ENCODE measurements around the gene NXN. TPM values are rescaled to one million over a fixed set of nuclear protein-coding genes. Genes with fewer than 3 reads are reported as not detected.
"Not testable (repeated sequence)": the region's sequence is repeated elsewhere in the genome, so short reads cannot be mapped to it uniquely, and the experiment has no call there.

The NXN gene
- total RNA-seq, 2 experiments from 2014 or later: 0.68 to 0.97 TPM

DNA sequence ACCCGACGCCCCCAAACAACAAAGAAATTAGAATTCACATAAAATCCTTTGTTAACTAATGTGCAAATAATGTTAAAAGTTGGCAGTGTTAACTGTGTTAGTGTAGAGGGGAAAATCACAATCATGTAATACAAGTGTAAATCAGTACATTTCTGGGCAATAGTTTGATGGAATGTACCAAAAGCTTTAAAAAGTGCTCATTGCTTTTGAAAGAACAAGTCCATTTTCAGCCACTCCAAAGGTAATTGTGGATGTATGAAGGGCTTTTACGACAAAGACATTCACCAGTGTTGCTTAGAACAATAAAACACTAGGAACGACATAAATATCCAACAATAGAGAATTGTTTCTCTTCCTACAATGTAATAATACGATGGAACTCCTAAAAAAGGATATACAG, 206.6 kb downstream of the NXN start:
- no peaks in the 10 kb centered on the region for H3K27me3 Mint-ChIP-seq (ENCODE audit: low read depth)
- CTCF ChIA-PET: interaction anchor here (0.9 to 1.0 kb wide), 2 partner anchors 9 to 72 kb away, joined by 3 read pairs; no protein-coding TSS in a partner anchor
- H3K9me3 Mint-ChIP-seq (ENCODE audit: insufficient read depth): no peaks in the 10 kb centered on the region
- ATAC-seq (no peak), DNase-seq (no peak)
- POLR2A ChIA-PET: interaction anchor here (0.6 to 1.5 kb wide), 2 partner anchors 9 to 16 kb away, joined by 3 to 7 read pairs; partner anchors contain the start of genes GLOD4 and MRM3
- H3K4me3 Mint-ChIP-seq: no peak overlapping the region
- no peak overlapping the region for H3K27ac Mint-ChIP-seq
- H3K36me3 Mint-ChIP-seq (ENCODE audit: low read depth): peaks cover 73% of the 10 kb centered on the region
- H3K4me1 Mint-ChIP-seq (ENCODE audit: low read depth): peaks cover 12% of the 10 kb centered on the region

DNA sequence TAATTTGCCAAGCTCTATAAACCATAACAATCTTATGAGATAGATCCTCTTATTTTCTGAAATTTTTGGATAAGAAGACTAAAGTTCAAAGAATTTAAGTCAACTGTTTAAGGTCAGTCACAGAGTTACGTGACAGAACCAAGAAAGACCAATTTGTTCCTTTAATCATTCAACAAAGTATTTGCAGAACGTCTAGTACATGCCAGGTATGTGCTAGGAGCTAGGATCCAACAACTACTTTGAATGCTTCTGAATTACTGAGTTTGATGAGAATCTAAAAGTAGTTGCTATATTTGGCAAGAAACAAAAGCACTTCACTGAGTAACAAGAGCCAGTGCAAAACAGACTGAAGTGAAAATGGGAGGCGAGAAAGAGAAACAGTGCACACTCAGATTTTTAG, 212.5 kb downstream of the NXN start:
- Mint-ChIP-seq H3K9me3 (ENCODE audit: insufficient read depth) (no peaks in the 10 kb centered on the region), H3K36me3 (ENCODE audit: low read depth) (peaks cover 46% of the 10 kb centered on the region), H3K27ac (no peak overlapping the region), H3K4me3 (no peak overlapping the region), H3K4me1 (ENCODE audit: low read depth) (no peaks in the 10 kb centered on the region), H3K27me3 (ENCODE audit: low read depth) (no peaks in the 10 kb centered on the region)
- ChIA-PET CTCF (no interaction called here), POLR2A (no interaction called here)
- no peak for ATAC-seq
- DNase-seq: no peak

DNA sequence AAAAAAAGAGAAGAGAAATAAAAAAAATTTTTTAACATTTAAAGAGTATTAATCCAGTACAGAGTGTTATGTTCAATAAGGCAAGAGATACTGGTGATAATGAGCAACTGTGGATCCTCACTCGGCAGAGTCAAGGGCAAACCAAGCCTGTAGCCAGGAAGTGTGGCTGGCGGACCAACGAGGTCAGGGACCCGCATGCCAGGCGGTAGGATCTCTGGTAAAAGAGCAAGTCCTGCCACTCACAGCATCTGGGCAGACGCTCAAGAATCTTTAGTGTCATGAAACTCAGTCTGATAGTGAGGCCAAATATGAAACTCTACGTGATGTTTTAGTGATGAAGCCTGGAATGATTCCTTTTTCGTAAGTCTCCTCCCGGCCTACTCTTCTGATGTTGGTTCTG, 219.2 kb downstream of the NXN start:
- DNase-seq (no peak), ATAC-seq (no peak)
- Mint-ChIP-seq H3K27me3 (ENCODE audit: low read depth) (no peaks in the 10 kb centered on the region), H3K9me3 (ENCODE audit: insufficient read depth) (no peaks in the 10 kb centered on the region), H3K36me3 (ENCODE audit: low read depth) (peaks cover 41% of the 10 kb centered on the region), H3K4me3 (no peak overlapping the region), H3K4me1 (ENCODE audit: low read depth) (no peaks in the 10 kb centered on the region), H3K27ac (no peak overlapping the region)
- ChIA-PET CTCF (no interaction called here), POLR2A (no interaction called here)

DNA sequence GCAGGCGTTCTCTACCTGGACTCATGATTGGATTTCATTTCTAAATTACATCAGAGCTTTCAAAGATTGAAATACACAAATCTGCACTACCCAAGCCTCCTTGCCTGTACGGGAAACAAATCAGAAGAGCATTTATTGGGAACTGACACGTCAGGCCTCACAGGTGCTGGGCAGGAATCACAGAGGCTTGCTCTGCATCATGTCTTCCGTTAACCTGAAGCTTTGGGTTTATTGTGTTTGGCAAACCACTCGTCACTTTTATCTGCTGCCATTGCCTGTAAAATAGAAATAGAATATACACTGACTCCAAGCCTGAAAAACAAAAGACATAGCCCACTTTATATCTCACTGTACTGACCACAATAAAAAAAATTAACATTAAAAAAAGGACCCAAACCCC, 219.6 kb downstream of the NXN start:
- no peaks in the 10 kb centered on the region for H3K4me1 Mint-ChIP-seq (ENCODE audit: low read depth)
- no peak overlapping the region for H3K4me3 Mint-ChIP-seq
- no peaks in the 10 kb centered on the region for H3K27me3 Mint-ChIP-seq (ENCODE audit: low read depth)
- ChIA-PET POLR2A (no interaction called here), CTCF (no interaction called here)
- H3K9me3 Mint-ChIP-seq (ENCODE audit: insufficient read depth): no peaks in the 10 kb centered on the region
- H3K36me3 Mint-ChIP-seq (ENCODE audit: low read depth): peaks cover 37% of the 10 kb centered on the region
- no peak for DNase-seq
- ATAC-seq: no peak
- no peak overlapping the region for H3K27ac Mint-ChIP-seq

DNA sequence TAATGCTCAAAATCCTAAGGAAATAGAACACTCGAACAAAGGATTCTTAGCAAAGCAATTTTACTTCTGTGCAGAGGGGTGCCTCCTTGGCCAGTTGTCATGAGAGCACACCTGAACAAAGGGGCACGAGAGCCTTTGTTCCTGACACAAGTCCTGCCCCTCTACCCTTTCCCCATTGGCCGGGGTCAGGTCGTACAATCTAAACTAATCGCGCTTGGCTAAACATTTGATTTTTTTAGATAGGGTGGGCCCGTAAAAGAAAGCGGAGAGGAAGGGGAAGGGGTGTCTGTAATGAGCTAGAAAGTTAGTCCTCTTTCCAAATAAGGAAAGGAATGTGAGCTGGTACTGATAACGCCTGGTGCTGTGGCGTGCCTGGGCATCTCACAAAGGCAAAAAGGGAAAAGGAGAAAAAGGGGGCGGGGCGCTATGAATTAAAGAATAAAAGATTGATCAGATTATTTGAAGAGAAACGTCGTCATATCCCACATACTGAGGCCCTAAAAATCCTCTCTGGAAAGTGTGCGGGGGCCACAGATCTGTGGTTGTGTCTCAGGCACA, 223.5 kb downstream of the NXN start:
- H3K9me3 Mint-ChIP-seq (ENCODE audit: insufficient read depth); H3K27me3 Mint-ChIP-seq (ENCODE audit: low read depth); H3K4me3 Mint-ChIP-seq; H3K27ac Mint-ChIP-seq; ATAC-seq; DNase-seq; POLR2A ChIA-PET: not testable (repeated sequence)
- H3K36me3 Mint-ChIP-seq (ENCODE audit: low read depth): peaks cover 29% of the 10 kb centered on the region
- CTCF ChIA-PET: interaction anchor here (1.1 to 2.0 kb wide), 2 partner anchors 23 to 26 kb away, joined by 3 to 5 read pairs; partner anchors contain the start of genes GLOD4 and MRM3
- peaks cover 16% of the 10 kb centered on the region for H3K4me1 Mint-ChIP-seq (ENCODE audit: low read depth)

DNA sequence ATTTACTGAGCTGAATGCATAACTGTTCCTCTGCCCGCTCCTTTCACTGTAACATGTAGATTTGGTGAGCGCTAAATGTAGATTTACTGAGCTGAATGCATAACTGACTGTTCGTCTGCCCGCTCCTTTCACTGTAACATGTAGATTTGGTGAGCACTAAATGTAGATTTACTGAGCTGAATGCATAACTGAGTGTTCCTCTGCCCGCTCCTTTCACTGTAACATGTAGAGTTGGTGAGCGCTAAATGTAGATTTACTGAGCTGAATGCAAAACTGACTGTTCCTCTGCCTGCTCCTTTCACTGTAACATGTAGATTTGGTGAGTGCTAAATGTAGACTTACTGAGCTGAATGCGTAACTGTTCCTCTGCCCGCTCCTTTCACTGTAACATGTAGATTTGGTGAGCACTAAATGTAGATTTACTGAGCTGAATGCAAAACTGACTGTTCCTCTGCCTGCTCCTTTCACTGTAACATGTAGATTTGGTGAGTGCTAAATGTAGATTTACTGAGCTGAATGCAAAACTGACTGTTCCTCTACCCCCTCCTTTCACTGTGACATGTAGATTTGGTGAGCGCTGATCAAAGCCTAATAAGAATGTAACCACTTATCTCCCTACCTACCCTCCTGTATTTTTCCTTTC, 224.1 kb downstream of the NXN start:
- DNase-seq; ATAC-seq; H3K4me3 Mint-ChIP-seq; H3K9me3 Mint-ChIP-seq (ENCODE audit: insufficient read depth); H3K27ac Mint-ChIP-seq; H3K27me3 Mint-ChIP-seq (ENCODE audit: low read depth): not testable (repeated sequence)
- POLR2A ChIA-PET: interaction anchor here (0.6 to 3.6 kb wide), 2 partner anchors 26 to 118 kb away, joined by 3 to 17 read pairs; partner anchors contain the start of genes GLOD4 and MRM3
- Mint-ChIP-seq H3K4me1 (ENCODE audit: low read depth) (peaks cover 22% of the 10 kb centered on the region), H3K36me3 (ENCODE audit: low read depth) (peaks cover 33% of the 10 kb centered on the region)
- CTCF ChIA-PET: interaction anchor here (0.9 to 2.0 kb wide), 4 partner anchors 22 to 343 kb away, joined by 3 to 5 read pairs (median 4); partner anchors contain the start of genes GLOD4 and MRM3

DNA sequence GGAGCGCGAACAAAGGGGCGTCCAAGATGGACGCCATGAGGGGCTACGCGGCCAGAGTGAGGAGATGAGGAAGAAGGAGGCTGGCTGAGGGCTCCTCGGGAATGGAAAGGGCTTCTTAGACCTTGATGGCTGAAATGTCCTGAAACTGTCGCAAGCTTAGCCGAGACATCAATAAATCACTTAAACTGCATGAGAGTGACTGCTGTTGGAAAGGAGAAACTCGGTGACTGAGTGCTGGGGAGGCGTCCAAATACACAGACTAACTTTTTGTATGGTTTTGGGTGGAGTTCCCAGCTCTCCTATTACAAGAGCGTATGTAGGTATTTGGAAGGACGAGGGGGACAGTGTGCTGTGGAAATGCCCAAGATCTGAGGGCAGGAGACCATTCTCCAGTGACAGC, 226.2 kb downstream of the NXN start:
- CTCF ChIA-PET: interaction anchor here (1.0 to 1.5 kb wide), 6 partner anchors 10 to 341 kb away, joined by 3 to 10 read pairs (median 4); no protein-coding TSS in a partner anchor
- H3K36me3 Mint-ChIP-seq (ENCODE audit: low read depth): peaks cover 38% of the 10 kb centered on the region
- peak overlapping the region; percentile 72 for H3K27ac Mint-ChIP-seq
- peaks cover 31% of the 10 kb centered on the region for H3K4me1 Mint-ChIP-seq (ENCODE audit: low read depth)
- peak overlapping the region; percentile 50 for H3K4me3 Mint-ChIP-seq
- H3K9me3 Mint-ChIP-seq (ENCODE audit: insufficient read depth): no peaks in the 10 kb centered on the region
- POLR2A ChIA-PET: interaction anchor here (0.7 to 3.6 kb wide), 3 partner anchors 10 to 28 kb away, joined by 3 to 17 read pairs (median 3); partner anchors contain the start of genes GLOD4 and MRM3
- no peaks in the 10 kb centered on the region for H3K27me3 Mint-ChIP-seq (ENCODE audit: low read depth)
- ATAC-seq (no peak), DNase-seq (no peak)

DNA sequence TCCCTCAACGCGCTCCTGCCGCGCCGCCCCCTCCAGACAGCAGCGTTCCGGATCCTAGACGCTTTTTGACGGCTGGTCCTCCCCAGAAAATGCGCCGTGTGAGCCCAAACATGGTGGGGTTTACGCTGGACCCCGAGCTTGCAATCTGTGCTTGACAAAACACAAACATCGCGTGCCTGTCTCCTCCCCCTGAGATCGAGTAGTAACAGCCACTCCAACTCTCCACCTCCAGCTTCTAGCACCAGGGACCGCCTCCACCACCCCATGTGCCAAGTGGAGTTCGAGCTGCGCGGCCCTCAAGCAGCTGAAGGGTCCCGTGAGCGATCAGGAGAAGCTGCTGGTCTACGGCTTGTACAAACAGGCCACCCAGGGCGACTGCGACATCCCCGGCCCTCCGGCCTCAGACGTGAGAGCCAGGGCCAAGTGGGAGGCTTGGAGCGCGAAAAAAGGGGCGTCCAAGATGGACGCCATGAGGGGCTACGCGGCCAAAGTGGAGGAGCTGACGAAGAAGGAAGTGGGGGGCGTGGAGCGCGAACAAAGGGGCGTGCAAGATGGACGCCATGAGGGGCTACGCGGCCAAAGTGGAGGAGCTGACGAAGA, 226.9 kb downstream of the NXN start:
- ATAC-seq: peak; percentile 6
- H3K9me3 Mint-ChIP-seq (ENCODE audit: insufficient read depth): no peaks in the 10 kb centered on the region
- H3K36me3 Mint-ChIP-seq (ENCODE audit: low read depth): peaks cover 45% of the 10 kb centered on the region
- H3K4me3 Mint-ChIP-seq: peak overlapping the region; percentile 95
- no peaks in the 10 kb centered on the region for H3K27me3 Mint-ChIP-seq (ENCODE audit: low read depth)
- CTCF ChIA-PET: interaction anchor here (0.6 to 2.2 kb wide), 13 partner anchors 9 to 434 kb away, joined by 3 to 13 read pairs (median 4); partner anchors contain the start of genes GLOD4, MRM3 and VPS53
- peak overlapping the region; percentile 96 for H3K27ac Mint-ChIP-seq
- peaks cover 31% of the 10 kb centered on the region for H3K4me1 Mint-ChIP-seq (ENCODE audit: low read depth)
- peak; percentile 54 for DNase-seq
- POLR2A ChIA-PET: interaction anchor here (0.7 to 3.6 kb wide), 6 partner anchors 11 to 336 kb away, joined by 3 to 17 read pairs (median 4); partner anchors contain the start of genes GLOD4 and MRM3

DNA sequence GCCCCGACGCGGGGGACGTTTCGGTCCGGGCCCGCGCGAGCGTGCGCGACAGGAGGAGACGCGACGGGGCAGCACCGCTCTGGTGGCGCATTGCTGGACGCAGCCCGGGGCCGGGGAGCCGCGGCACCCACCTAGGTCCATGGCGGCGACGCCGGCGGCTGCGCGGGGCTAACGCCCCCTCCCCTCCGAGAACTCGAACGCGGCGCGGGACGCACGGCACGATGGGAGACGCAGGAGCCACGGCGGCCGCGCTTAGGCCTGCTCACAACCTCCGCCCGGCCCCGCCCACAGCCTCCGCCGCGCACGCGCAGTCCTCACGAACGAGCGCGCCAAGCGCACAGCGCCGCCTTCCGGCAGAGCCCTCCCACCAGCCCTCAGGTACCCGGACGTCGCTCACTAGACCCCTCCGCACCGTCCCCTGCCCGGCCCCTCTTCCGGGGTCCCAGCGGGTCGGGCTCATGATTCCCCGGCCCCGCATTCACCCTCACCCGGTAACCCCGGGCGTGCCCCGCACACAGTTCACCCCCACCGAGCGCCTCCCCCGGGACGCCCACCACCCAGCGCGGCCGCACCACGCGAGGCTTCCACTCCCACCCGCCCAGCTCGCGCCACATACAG, 227.5 kb downstream of the NXN start, which contains the start of gene GEMIN4:
TSS of gene GEMIN4 (minus strand) at position 263 of the 618 bp plus-strand sequence. CDS start at position 141, 122 bp downstream.
- ChIA-PET CTCF (interaction anchor here (0.9 to 2.2 kb wide), 13 partner anchors 8 to 340 kb away, joined by 3 to 13 read pairs (median 5); partner anchors contain the start of genes TIMM22 and VPS53), POLR2A (interaction anchor here (1.0 to 3.6 kb wide), 5 partner anchors 15 to 335 kb away, joined by 3 to 17 read pairs (median 4); partner anchors contain the start of genes GLOD4 and MRM3)
- Mint-ChIP-seq H3K9me3 (ENCODE audit: insufficient read depth) (no peaks in the 10 kb centered on the region), H3K27me3 (ENCODE audit: low read depth) (no peaks in the 10 kb centered on the region), H3K4me3 (peak within 1 kb of the TSS; percentile 95), H3K4me1 (ENCODE audit: low read depth) (peaks cover 31% of the 10 kb centered on the region), H3K27ac (peak within 1 kb of the TSS; percentile 96), H3K36me3 (ENCODE audit: low read depth) (peaks cover 49% of the 10 kb centered on the region)
- peak; percentile 97 for DNase-seq
- peak; percentile 88 for ATAC-seq

DNA sequence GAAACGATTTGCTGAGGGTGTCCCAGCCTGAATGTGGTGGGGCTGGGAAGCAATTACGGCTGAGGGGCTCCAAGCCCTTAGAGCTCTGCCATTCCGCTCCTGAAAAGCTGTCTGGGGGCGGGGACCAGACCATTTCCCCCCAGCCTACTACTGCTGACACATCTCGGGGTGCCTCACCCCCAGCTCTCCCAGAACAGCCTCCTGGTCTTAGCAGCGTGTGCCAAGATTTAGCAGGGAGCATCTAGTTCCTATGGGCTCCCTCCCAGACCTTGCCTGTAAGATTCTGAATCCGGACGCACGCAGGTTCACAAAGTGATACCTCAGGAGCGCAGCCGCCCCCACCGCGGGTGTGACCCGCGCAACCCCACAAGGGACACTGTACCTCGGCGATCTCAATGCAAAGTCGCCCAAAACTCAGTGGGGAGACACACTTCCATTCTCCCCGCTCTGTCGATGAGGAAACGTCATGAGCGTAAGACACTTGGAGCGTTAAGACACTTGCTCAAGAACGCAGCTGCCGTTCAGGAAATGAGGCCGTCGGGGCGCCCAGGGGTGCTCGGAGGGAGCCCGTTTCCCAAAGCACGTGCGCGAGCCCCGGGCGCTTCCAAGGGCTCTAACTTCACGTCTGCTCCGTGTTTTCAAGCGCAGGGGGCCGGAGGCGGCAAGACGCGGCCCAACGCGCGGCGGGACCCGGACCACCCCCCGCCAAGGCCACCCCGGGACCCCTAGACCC, 228.1 kb downstream of the NXN start:
- CTCF ChIA-PET: interaction anchor here (0.8 to 2.3 kb wide), 8 partner anchors 10 to 339 kb away, joined by 3 to 13 read pairs (median 6); partner anchors contain the start of genes GLOD4, MRM3, TIMM22 and VPS53

More for the DNA sequence above, 228.1 kb downstream of the NXN start:
- Mint-ChIP-seq H3K27me3 (ENCODE audit: low read depth) (no peaks in the 10 kb centered on the region), H3K27ac (peak overlapping the region; percentile 90), H3K9me3 (ENCODE audit: insufficient read depth) (no peaks in the 10 kb centered on the region), H3K36me3 (ENCODE audit: low read depth) (peaks cover 49% of the 10 kb centered on the region), H3K4me1 (ENCODE audit: low read depth) (peaks cover 31% of the 10 kb centered on the region), H3K4me3 (peak overlapping the region; percentile 95)
- ATAC-seq (peak; percentile 59), DNase-seq (peak; percentile 72)
- POLR2A ChIA-PET: interaction anchor here (0.9 to 1.8 kb wide), 5 partner anchors 15 to 333 kb away, joined by 3 to 4 read pairs (median 3); partner anchors contain the start of genes GLOD4 and MRM3
